HFFc6 (cell line): ENCODE results near the gene CACNB4. TPM values are rescaled to one million over a fixed set of nuclear protein-coding genes. Genes with fewer than 3 reads are reported as not detected.
A peak's percentile ranks its signal among the peaks of the same experiment; 100 is the strongest.

Experiments
- DNase-seq: peaks from one replicate; pipeline ENCODE4 v3.0.0-alpha.2; 2018
- H3K27ac Mint-ChIP-seq: 2 replicates; pipeline ENCODE4 v1.8.0; 2020; ENCODE audit warnings: mild to moderate bottlenecking, mixed read lengths
- H3K27me3 Mint-ChIP-seq: 2 replicates; pipeline ENCODE4 v1.8.0; 2021; ENCODE audit warnings: mild to moderate bottlenecking, moderate library complexity, mixed read lengths; ENCODE audit not compliant: insufficient read depth
- H3K36me3 Mint-ChIP-seq: 2 replicates; pipeline ENCODE4 v1.8.0; 2021; ENCODE audit warnings: low read depth, mixed read lengths
- H3K4me1 Mint-ChIP-seq: 2 replicates; pipeline ENCODE4 v1.8.0; 2020; ENCODE audit warnings: low read depth, mixed read lengths
- H3K4me3 Mint-ChIP-seq: 2 replicates; pipeline ENCODE4 v1.8.0; 2020; ENCODE audit warnings: mild to moderate bottlenecking, moderate library complexity, mixed read lengths
- H3K9me3 Mint-ChIP-seq: 2 replicates; pipeline ENCODE4 v1.8.0; 2020; ENCODE audit warnings: mild to moderate bottlenecking, mixed read lengths
- CTCF ChIP-seq: fragments of 200-600 bp; sonication (generic); IDR thresholded peaks from 2 replicates; pipeline ENCODE4 v1.5.0; 2021; ENCODE audit warnings: antibody characterized with exemption, mild to moderate bottlenecking
- total RNA-seq, 6 experiments: library from RNA; stranded (reverse); fragmentation: NEBNext Ultra II Directional; extraction: Animal tissue kit (Norgen Biotek cat#: 25700); gene quantifications; 2 replicates in 1 of 6; 3 replicates in 5 of 6; pipeline ENCODE4 v1.2.3, GENCODE V29; 2021

CACNB4 gene
- total RNA-seq, 6 experiments from 2014 or later = 0.05 to 0.23 (median 0.21) TPM; not detected in 3

GRCh38 chr2:151809073-151809383 lies 289.8 kb downstream of the CACNB4 start:
- Mint-ChIP-seq H3K27ac (no peak overlapping the region), H3K4me3 (no peak overlapping the region), H3K4me1 (no peaks in the 10 kb centered on the region), H3K27me3 (no peaks in the 10 kb centered on the region), H3K36me3 (peaks cover 13% of the 10 kb centered on the region), H3K9me3 (no peaks in the 10 kb centered on the region)
- TF ChIP-seq CTCF = no peak
- DNase-seq = no peak

GRCh38 chr2:151808258-151809072 lies 290.4 kb downstream of the CACNB4 start:
- peak; percentile 83 for TF ChIP-seq CTCF
- H3K36me3 Mint-ChIP-seq = peaks cover 13% of the 10 kb centered on the region
- H3K4me1 Mint-ChIP-seq = no peaks in the 10 kb centered on the region
- no peaks in the 10 kb centered on the region for H3K27me3 Mint-ChIP-seq
- H3K27ac Mint-ChIP-seq = no peak overlapping the region
- H3K9me3 Mint-ChIP-seq = no peaks in the 10 kb centered on the region
- DNase-seq = peak; percentile 25
- no peak overlapping the region for H3K4me3 Mint-ChIP-seq

GRCh38 chr2:151805961-151806360 lies 292.9 kb downstream of the CACNB4 start:
- Mint-ChIP-seq H3K36me3 (peaks cover 7% of the 10 kb centered on the region; the same call in 1 of the 2 replicates), H3K4me1 (no peaks in the 10 kb centered on the region), H3K9me3 (no peaks in the 10 kb centered on the region), H3K4me3 (no peak overlapping the region), H3K27me3 (no peaks in the 10 kb centered on the region), H3K27ac (no peak overlapping the region)
- DNase-seq = no peak
- TF ChIP-seq CTCF = no peak

GRCh38 chr2:151805343-151805742 lies 293.5 kb downstream of the CACNB4 start:
- H3K4me3 Mint-ChIP-seq = no peak overlapping the region
- no peaks in the 10 kb centered on the region for H3K9me3 Mint-ChIP-seq
- H3K27ac Mint-ChIP-seq = no peak overlapping the region
- no peaks in the 10 kb centered on the region for H3K4me1 Mint-ChIP-seq
- no peak for DNase-seq
- H3K27me3 Mint-ChIP-seq = no peaks in the 10 kb centered on the region
- H3K36me3 Mint-ChIP-seq = peaks cover 7% of the 10 kb centered on the region; the same call in 1 of the 2 replicates
- no peak for TF ChIP-seq CTCF

- H3K4me1 Mint-ChIP-seq = no peaks in the 10 kb centered on the region
- no peak overlapping the region for H3K27ac Mint-ChIP-seq
Observed at GRCh38 chr2:151803811-151804210, 295.0 kb downstream of the CACNB4 start.

More at GRCh38 chr2:151803811-151804210, 295.0 kb downstream of the CACNB4 start:
- Mint-ChIP-seq H3K4me3 (no peak overlapping the region), H3K36me3 (peaks cover 7% of the 10 kb centered on the region; the same call in 1 of the 2 replicates), H3K9me3 (no peaks in the 10 kb centered on the region), H3K27me3 (no peaks in the 10 kb centered on the region)
- DNase-seq = no peak
- TF ChIP-seq CTCF = no peak
